B cell (primary cell): Measurements from ENCODE around the gene SLC2A4. TPM values are rescaled to one million over a fixed set of nuclear protein-coding genes. Genes with fewer than 3 reads are reported as not detected.

Experiments
- ATAC-seq: fragments of 200-7000 bp; cut with Tn5 transposase; one replicate; pipeline ENCODE4 v1.10.0; 2021; ENCODE audit warnings: low read depth, mild to moderate bottlenecking, moderate number of reproducible peaks, moderate library complexity
- CTCF ChIA-PET: fragments of 350-600 bp; sonication (Branson Sonifier 250); formaldehyde crosslinking; loops from one replicate; lab custom pipeline; 2021; ENCODE audit warnings: antibody characterized with exemption, inconsistent platforms; lab: Charles Lee
- POLR2A ChIA-PET: fragments of 350-600 bp; sonication (Branson Sonifier 250); formaldehyde crosslinking; loops from one replicate; lab custom pipeline; 2021; ENCODE audit warnings: antibody characterized with exemption; lab: Charles Lee
- DNase-seq: peaks from one replicate; pipeline ENCODE4 v3.0.0; 2013
- H2AFZ ChIP-seq: 2 replicates; pipeline ENCODE4 v1.6.1; 2012; ENCODE audit warnings: mild to moderate bottlenecking, low read depth, low read length; ENCODE audit not compliant: insufficient read depth, poor library complexity, severe bottlenecking
- H3K27ac ChIP-seq, 2 donors: 1 replicate in 1 of 2; 2 replicates in 1 of 2; pipeline ENCODE4 v1.5.1; 2012 to 2013; ENCODE audit warnings: low read length in 2 of 2, mild to moderate bottlenecking in 2 of 2, moderate library complexity in 1 of 2
- H3K27me3 ChIP-seq, 4 experiments: fragments of 200-600 bp in 1 of 4; sonication (generic) in 1 of 4; replicated peaks in 1 of 4; 1 replicate in 2 of 4; 2 replicates in 2 of 4; pipeline versions ENCODE4 v1.6.1 to v1.7.0; 2013 to 2016; ENCODE audit warnings: low read length in 3 of 4, mild to moderate bottlenecking in 2 of 4, mixed read lengths in 1 of 4, moderate library complexity in 1 of 4; ENCODE audit not compliant: insufficient read depth in 4 of 4, control insufficient read depth in 3 of 4; ENCODE audit errors: control extremely low read depth in 1 of 4
- H3K36me3 ChIP-seq, 2 experiments: replicated peaks in 1 of 2; 1 replicate in 1 of 2; 2 replicates in 1 of 2; pipeline versions ENCODE4 v1.6.1 to v1.7.1; 2013; ENCODE audit warnings: low read length in 1 of 2; ENCODE audit not compliant: insufficient read depth in 2 of 2, control insufficient read depth in 1 of 2; ENCODE audit errors: control extremely low read depth in 1 of 2, extremely low read depth in 1 of 2
- H3K4me1 ChIP-seq, 2 donors: fragments of 200-600 bp in 1 of 2; sonication (generic) in 1 of 2; 1 replicate in 1 of 2; 2 replicates in 1 of 2; pipeline versions ENCODE4 v1.5.1 to v1.6.1; 2013 to 2017; ENCODE audit warnings: low read length in 2 of 2; ENCODE audit not compliant: control insufficient read depth in 2 of 2, insufficient read depth in 2 of 2
- H3K4me2 ChIP-seq: replicated peaks from 2 replicates; pipeline ENCODE3; 2012; ENCODE audit warnings: mild to moderate bottlenecking, low read depth, low read length; ENCODE audit not compliant: poor library complexity, severe bottlenecking
- H3K4me3 ChIP-seq, 5 experiments: fragments of 200-600 bp in 1 of 5; sonication (generic) in 1 of 5; 1 replicate in 3 of 5; 2 replicates in 2 of 5; pipeline versions ENCODE4 v1.5.1 to v1.7.0; 2011 to 2016; ENCODE audit warnings: low read length in 4 of 5, mild to moderate bottlenecking in 4 of 5, low read depth in 2 of 5, control low read depth in 1 of 5, moderate library complexity in 1 of 5; ENCODE audit not compliant: insufficient read depth in 1 of 5; ENCODE audit errors: control extremely low read depth in 1 of 5, extremely low read depth in 1 of 5
- H3K79me2 ChIP-seq: fragments of 200-600 bp; sonication (generic); one replicate; pipeline ENCODE4 v1.6.0; 2016; ENCODE audit warnings: low read length; ENCODE audit not compliant: control insufficient read depth, insufficient read depth
- H3K9ac ChIP-seq: fragments of 200-600 bp; sonication (generic); 2 replicates; pipeline ENCODE4 v1.6.1; 2017; ENCODE audit warnings: mild to moderate bottlenecking, low read length, moderate library complexity
- H3K9me3 ChIP-seq, 3 donors: one replicate each; pipeline versions ENCODE4 v1.6.1 to v1.7.1; 2013; ENCODE audit warnings: low read length in 2 of 3; ENCODE audit not compliant: control insufficient read depth in 2 of 3, insufficient read depth in 1 of 3; ENCODE audit errors: control extremely low read depth in 1 of 3
- H4K20me1 ChIP-seq: 2 replicates; pipeline ENCODE4 v1.6.0; 2012; ENCODE audit warnings: mild to moderate bottlenecking, low read length; ENCODE audit not compliant: insufficient read depth, control insufficient read depth, poor library complexity, severe bottlenecking
- H3K27ac Mint-ChIP-seq: one replicate; pipeline ENCODE4 v1.8.0; 2021; ENCODE audit warnings: mixed read lengths
- H3K27me3 Mint-ChIP-seq: one replicate; pipeline ENCODE4 v1.8.0; 2021; ENCODE audit warnings: mixed read lengths
- H3K4me1 Mint-ChIP-seq: one replicate; pipeline ENCODE4 v1.8.0; 2021; ENCODE audit warnings: mixed read lengths
- H3K4me3 Mint-ChIP-seq: one replicate; pipeline ENCODE4 v1.8.0; 2021; ENCODE audit warnings: mixed read lengths
- H3K9me3 Mint-ChIP-seq: one replicate; pipeline ENCODE4 v1.8.0; 2022; ENCODE audit warnings: mixed read lengths; ENCODE audit not compliant: insufficient read depth
- EZH2 ChIP-seq: IDR thresholded peaks from 2 replicates; pipeline ENCODE4 v1.6.1; 2012; ENCODE audit warnings: borderline replicate concordance, low read depth, mild to moderate bottlenecking, moderate library complexity, low read length; ENCODE audit not compliant: insufficient read depth, poor library complexity, severe bottlenecking
- WGBS: methylation state at CpG from one replicate; pipeline ENCODE4 v1.1.5; 2013; ENCODE audit warnings: missing lambda C conversion rate; ENCODE audit not compliant: insufficient coverage; 5-methylcytosine and 5-hydroxymethylcytosine counted together
- intact Hi-C: fragments of 100-400 bp; cut with micrococcal nuclease; formaldehyde crosslinking; loops from one replicate; pipeline ENCODE4 v1.10.0; 2022
- polyA plus RNA-seq: library from polyadenylated mRNA; depleted of rRNA; stranded (reverse); fragments of >200 nt; gene quantifications from 2 replicates; pipeline ENCODE4 v1.2.3, GENCODE V29; 2012
- total RNA-seq, 2 donors: library from RNA; stranded (reverse); fragments of 120-200 nt in 1 of 2; gene quantifications; 1 replicate in 1 of 2; 2 replicates in 1 of 2; pipeline versions ENCODE4 v1.2.3 to v1.2.4, GENCODE V29; 2013 to 2022
- TF ChIP-seq, protein P1 (sequence below): fragments of 200-600 bp; IDR thresholded peaks from one replicate; pipeline ENCODE4 v1.8.0; 2022; ENCODE audit warnings: antibody characterized with exemption, mild to moderate bottlenecking

SLC2A4 gene
- total and polyA plus RNA-seq, 2 donors (not counting 1 experiment from before 2014, with no cell fraction given) = not detected

DNA sequence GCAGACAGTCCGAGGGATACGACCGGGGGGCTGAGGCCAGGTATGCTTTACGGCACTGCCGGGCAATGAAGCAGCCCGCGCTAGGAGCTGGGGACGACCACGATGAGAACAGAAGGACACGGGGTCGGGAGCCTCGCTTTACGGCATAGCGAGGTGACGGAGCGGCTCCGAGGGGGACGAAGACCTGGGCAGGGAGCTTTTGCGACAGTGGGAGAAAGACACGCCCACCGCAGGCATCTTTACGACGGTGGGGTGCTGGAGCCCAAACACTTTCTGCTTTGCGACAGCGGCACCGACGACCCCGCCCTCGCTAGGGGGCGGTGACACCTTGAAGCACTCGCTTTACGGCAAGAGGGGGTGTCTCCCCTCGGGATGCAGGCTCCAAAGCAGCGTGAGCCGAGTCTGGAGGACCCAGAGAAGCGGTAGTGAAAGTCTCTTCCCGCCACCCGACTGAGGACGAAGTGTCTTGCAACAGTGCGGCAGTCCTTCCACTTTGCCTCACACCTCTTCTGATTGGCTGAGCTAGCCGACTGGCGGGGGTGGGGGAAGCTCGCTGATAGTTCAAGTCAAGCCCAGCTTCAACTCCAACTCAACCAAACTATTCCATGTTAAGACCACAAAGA is 48.0 kb downstream of the SLC2A4 start:
- Histone ChIP-seq H2AFZ (peak overlapping the region; percentile 94), H3K27me3 (no peaks in the 10 kb centered on the region), H4K20me1 (no peaks in the 10 kb centered on the region), H3K4me3 (peak overlapping the region; percentile 65 to 92 (median 81)), H3K27ac (peak overlapping the region; percentile 86 to 93), H3K4me1 (peaks cover 23 to 46% of the 10 kb centered on the region in 2 donors), H3K9me3 (no peaks in the 10 kb centered on the region), H3K79me2 (peaks cover 26% of the 10 kb centered on the region), H3K9ac (peak overlapping the region; percentile 86), H3K4me2 (peak overlapping the region; percentile 88), H3K36me3 (peaks cover 0 to 14% of the 10 kb centered on the region in 2 experiments)
- DNase-seq (peak; percentile 100), ATAC-seq (peak; percentile 71)
- intact Hi-C loops = loop anchor here (1.0 kb wide), 9 partner anchors 14 to 243 kb away; partner anchors contain the start of genes DVL2, EIF5A, ELP5 and GABARAP
- TF ChIP-seq, protein P1, sequence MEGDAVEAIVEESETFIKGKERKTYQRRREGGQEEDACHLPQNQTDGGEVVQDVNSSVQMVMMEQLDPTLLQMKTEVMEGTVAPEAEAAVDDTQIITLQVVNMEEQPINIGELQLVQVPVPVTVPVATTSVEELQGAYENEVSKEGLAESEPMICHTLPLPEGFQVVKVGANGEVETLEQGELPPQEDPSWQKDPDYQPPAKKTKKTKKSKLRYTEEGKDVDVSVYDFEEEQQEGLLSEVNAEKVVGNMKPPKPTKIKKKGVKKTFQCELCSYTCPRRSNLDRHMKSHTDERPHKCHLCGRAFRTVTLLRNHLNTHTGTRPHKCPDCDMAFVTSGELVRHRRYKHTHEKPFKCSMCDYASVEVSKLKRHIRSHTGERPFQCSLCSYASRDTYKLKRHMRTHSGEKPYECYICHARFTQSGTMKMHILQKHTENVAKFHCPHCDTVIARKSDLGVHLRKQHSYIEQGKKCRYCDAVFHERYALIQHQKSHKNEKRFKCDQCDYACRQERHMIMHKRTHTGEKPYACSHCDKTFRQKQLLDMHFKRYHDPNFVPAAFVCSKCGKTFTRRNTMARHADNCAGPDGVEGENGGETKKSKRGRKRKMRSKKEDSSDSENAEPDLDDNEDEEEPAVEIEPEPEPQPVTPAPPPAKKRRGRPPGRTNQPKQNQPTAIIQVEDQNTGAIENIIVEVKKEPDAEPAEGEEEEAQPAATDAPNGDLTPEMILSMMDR = no peak
- TF ChIP-seq EZH2 = no peak
- Mint-ChIP-seq H3K9me3 (no peaks in the 10 kb centered on the region), H3K27me3 (no peaks in the 10 kb centered on the region), H3K27ac (peak overlapping the region; percentile 98), H3K4me1 (peaks cover 40% of the 10 kb centered on the region), H3K4me3 (peak overlapping the region; percentile 96)
- under 1% methylated on average over 40 of the region's 43 CpGs for WGBS
- POLR2A ChIA-PET = interaction anchor here (0.6 to 2.4 kb wide), 19 partner anchors 9 to 918 kb away, joined by 3 to 18 read pairs (median 4); partner anchors contain the start of genes CD68, CTC1, CTDNEP1 and ELP5
- CTCF ChIA-PET = interaction anchor here (0.8 to 2.7 kb wide), 19 partner anchors 9 to 284 kb away, joined by 3 to 20 read pairs (median 5); partner anchors contain the start of genes ACADVL, DLG4, GABARAP and GPS2
